MCF 10A (cell line): ENCODE measurements around the gene PTPRZ1. TPM values are rescaled to one million over a fixed set of nuclear protein-coding genes. Genes with fewer than 3 reads are reported as not detected.
A peak's percentile ranks its signal among the peaks of the same experiment; 100 is the strongest.

ENCODE experiments used
- BruUV-seq: library from RNA; stranded (reverse); fragments of 400-500 nt; replicated peaks from 2 replicates; lab custom pipeline; 2021; lab: Mats Ljungman, UMichigan
- CTCF ChIA-PET: fragments of 300-600 bp; sonication (Branson Sonifier 250); formaldehyde crosslinking; extraction: SDS; loops from one replicate; lab custom pipeline; 2021; ENCODE audit warnings: antibody characterized with exemption, inconsistent platforms; lab: Yijun Ruan, JAX
- POLR2A ChIA-PET: fragments of 300-600, 350-650 bp; sonication (Branson Sonifier 250); formaldehyde crosslinking; extraction: SDS; loops from one replicate; lab custom pipeline; 2020; ENCODE audit warnings: antibody characterized with exemption, inconsistent platforms; lab: Yijun Ruan, JAX
- DNase-seq: peaks from one replicate; pipeline ENCODE4 v3.0.0-alpha.2; 2018; ENCODE audit not compliant: unreplicated experiment
- H3K27ac Mint-ChIP-seq: one replicate; pipeline ENCODE4 v1.8.0; 2022; ENCODE audit warnings: mild to moderate bottlenecking, low read depth, mixed read lengths; ENCODE audit not compliant: unreplicated experiment
- H3K27me3 Mint-ChIP-seq: one replicate; pipeline ENCODE4 v1.8.0; 2022; ENCODE audit warnings: mixed read lengths; ENCODE audit not compliant: insufficient read depth, unreplicated experiment
- H3K36me3 Mint-ChIP-seq: one replicate; pipeline ENCODE4 v1.8.0; 2022; ENCODE audit warnings: mild to moderate bottlenecking, moderate library complexity, mixed read lengths; ENCODE audit not compliant: insufficient read depth, unreplicated experiment
- H3K4me1 Mint-ChIP-seq: one replicate; pipeline ENCODE4 v1.8.0; 2022; ENCODE audit warnings: mixed read lengths; ENCODE audit not compliant: insufficient read depth, unreplicated experiment
- H3K4me3 Mint-ChIP-seq: one replicate; pipeline ENCODE4 v1.8.0; 2022; ENCODE audit warnings: mild to moderate bottlenecking, moderate library complexity, mixed read lengths; ENCODE audit not compliant: unreplicated experiment
- H3K9me3 Mint-ChIP-seq: one replicate; pipeline ENCODE4 v1.8.0; 2022; ENCODE audit warnings: mixed read lengths; ENCODE audit not compliant: unreplicated experiment
- intact Hi-C: fragments of 100-400 bp; cut with micrococcal nuclease; formaldehyde crosslinking; loops from 2 replicates; pipeline ENCODE4 v1.14.1; 2022
- total RNA-seq: library from RNA; stranded (reverse); gene quantifications from 2 replicates; pipeline ENCODE4 v1.2.3, GENCODE V29; 2022
- TF ChIP-seq, protein P1 (sequence below): fragments of 200-600 bp; IDR thresholded peaks from one replicate; pipeline ENCODE4 v1.8.0; 2022; ENCODE audit warnings: antibody characterized with exemption, mild to moderate bottlenecking; ENCODE audit not compliant: unreplicated experiment

PTPRZ1 gene
- total RNA-seq, 1 experiment from 2014 or later = 11.1 TPM

DNA sequence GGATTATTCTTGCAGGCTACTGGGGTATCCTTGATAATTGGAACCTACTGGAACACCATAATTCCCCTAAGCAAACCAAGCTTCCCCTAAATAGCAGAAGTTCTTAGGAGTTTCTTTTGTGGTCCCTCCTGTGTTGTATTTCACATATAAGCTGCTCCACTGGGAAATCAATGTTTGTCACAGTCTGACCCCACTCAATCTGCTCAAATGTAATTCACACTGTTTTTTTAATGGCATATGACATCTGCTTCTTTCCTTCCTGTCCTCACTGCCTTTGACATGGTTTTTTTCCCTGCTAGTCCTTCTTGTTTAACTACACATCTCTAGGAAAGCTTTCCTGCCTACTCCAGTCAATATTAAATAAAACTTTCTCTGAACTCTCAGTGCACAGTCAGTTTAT, 1.8 kb upstream of the PTPRZ1 start:
- no peaks in the 10 kb centered on the region for H3K27me3 Mint-ChIP-seq
- H3K9me3 Mint-ChIP-seq = peaks cover 6% of the 10 kb centered on the region
- H3K4me3 Mint-ChIP-seq = no peak overlapping the region
- ChIA-PET POLR2A (interaction anchor here (0.7 kb wide), 1 partner anchor 95 kb away, joined by 3 read pairs; no protein-coding TSS in a partner anchor), CTCF (interaction anchor here (1.0 to 1.8 kb wide), 2 partner anchors 123 to 266 kb away, joined by 4 to 5 read pairs; no protein-coding TSS in a partner anchor)
- intact Hi-C loops = loop anchor here (5.0 kb wide), 3 partner anchors 76 to 121 kb away; no protein-coding TSS in a partner anchor
- no TSS peak for BruUV-seq
- H3K4me1 Mint-ChIP-seq = no peaks in the 10 kb centered on the region
- H3K36me3 Mint-ChIP-seq = peaks cover 5% of the 10 kb centered on the region
- H3K27ac Mint-ChIP-seq = no peak overlapping the region
- TF ChIP-seq, protein P1, sequence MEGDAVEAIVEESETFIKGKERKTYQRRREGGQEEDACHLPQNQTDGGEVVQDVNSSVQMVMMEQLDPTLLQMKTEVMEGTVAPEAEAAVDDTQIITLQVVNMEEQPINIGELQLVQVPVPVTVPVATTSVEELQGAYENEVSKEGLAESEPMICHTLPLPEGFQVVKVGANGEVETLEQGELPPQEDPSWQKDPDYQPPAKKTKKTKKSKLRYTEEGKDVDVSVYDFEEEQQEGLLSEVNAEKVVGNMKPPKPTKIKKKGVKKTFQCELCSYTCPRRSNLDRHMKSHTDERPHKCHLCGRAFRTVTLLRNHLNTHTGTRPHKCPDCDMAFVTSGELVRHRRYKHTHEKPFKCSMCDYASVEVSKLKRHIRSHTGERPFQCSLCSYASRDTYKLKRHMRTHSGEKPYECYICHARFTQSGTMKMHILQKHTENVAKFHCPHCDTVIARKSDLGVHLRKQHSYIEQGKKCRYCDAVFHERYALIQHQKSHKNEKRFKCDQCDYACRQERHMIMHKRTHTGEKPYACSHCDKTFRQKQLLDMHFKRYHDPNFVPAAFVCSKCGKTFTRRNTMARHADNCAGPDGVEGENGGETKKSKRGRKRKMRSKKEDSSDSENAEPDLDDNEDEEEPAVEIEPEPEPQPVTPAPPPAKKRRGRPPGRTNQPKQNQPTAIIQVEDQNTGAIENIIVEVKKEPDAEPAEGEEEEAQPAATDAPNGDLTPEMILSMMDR = no peak
- no peak for DNase-seq

DNA sequence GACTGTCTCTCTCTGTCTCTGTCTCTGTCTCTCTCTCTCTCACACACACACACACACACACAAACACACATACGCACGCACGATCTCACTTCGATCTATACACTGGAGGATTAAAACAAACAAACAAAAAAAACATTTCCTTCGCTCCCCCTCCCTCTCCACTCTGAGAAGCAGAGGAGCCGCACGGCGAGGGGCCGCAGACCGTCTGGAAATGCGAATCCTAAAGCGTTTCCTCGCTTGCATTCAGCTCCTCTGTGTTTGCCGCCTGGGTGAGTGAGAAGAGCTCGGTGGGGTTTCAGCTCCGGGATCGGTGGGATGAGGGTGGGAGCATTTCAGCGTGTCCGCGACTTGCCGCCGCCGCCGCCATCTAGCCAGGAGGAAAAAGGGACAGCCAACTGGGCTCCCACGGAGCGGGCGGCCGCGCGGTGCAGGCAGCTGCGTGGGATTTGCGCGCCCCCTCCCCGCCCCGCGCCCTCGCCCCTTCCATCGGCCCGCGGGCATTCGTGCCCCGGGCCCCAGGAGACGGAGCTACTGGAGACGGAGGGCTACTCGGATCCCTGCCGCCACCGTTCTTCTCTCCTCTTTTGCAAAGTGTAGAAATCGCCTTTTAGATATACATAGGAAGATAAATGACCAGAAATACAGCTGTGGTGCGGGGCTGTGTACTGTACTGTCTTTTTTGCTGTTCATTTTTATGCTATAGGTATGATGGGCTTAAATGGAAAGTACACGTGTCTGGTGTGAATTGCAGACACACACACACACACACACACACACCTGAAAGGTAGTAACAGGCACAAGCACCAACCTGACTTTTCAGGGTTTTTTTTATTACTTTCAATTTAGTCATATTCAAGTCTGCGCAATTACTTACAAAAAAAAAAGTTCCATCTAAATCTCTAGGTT, 581 bp downstream of the PTPRZ1 start:
- H3K4me1 Mint-ChIP-seq = no peaks in the 10 kb centered on the region
- H3K27me3 Mint-ChIP-seq = no peaks in the 10 kb centered on the region
- H3K27ac Mint-ChIP-seq = peak overlapping the region; percentile 74
- CTCF ChIA-PET = interaction anchor here (0.5 to 2.3 kb wide), 22 partner anchors 12 to 1003 kb away, joined by 3 to 20 read pairs (median 3); no protein-coding TSS in a partner anchor
- POLR2A ChIA-PET = interaction anchor here (0.6 to 1.4 kb wide), 14 partner anchors 10 to 195 kb away, joined by 3 to 7 read pairs (median 3); no protein-coding TSS in a partner anchor
- DNase-seq = peak; percentile 23
- H3K36me3 Mint-ChIP-seq = no peaks in the 10 kb centered on the region
- TF ChIP-seq, protein P1 = no peak
- H3K9me3 Mint-ChIP-seq = no peaks in the 10 kb centered on the region
- intact Hi-C loops = loop anchor here (5.0 kb wide), 3 partner anchors 74 to 121 kb away; no protein-coding TSS in a partner anchor
- H3K4me3 Mint-ChIP-seq = peak overlapping the region; percentile 86
- no TSS peak for BruUV-seq

DNA sequence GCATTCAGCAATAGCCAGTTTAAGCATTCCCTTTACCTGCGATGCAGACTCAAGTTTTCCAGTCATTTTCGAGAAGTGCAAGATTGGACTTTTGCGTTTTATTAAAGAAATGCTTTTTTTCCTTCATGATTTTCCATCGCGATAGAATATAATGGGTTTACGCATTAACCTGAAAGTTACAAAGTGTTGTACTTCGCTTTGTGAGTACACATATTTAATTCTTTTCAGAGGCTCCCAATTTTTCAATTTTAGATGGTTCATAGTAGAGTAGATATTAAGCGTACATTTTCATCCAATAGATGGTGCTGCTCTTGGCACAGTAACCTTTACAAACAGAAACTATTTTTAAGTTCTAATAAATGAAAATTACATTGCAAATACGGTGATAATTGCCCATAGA, 1.3 kb downstream of the PTPRZ1 start:
- intact Hi-C loops = loop anchor here (5.0 kb wide), 3 partner anchors 73 to 122 kb away; no protein-coding TSS in a partner anchor
- Mint-ChIP-seq H3K36me3 (no peaks in the 10 kb centered on the region), H3K27me3 (no peaks in the 10 kb centered on the region), H3K4me1 (no peaks in the 10 kb centered on the region), H3K4me3 (peak overlapping the region; percentile 86), H3K9me3 (no peaks in the 10 kb centered on the region), H3K27ac (no peak overlapping the region)
- ChIA-PET CTCF (interaction anchor here (0.6 to 2.3 kb wide), 15 partner anchors 12 to 1002 kb away, joined by 3 to 20 read pairs (median 3); no protein-coding TSS in a partner anchor), POLR2A (interaction anchor here (0.6 to 1.4 kb wide), 9 partner anchors 20 to 120 kb away, joined by 3 to 7 read pairs (median 3); no protein-coding TSS in a partner anchor)
- TF ChIP-seq, protein P1 = no peak
- DNase-seq = no peak
- no TSS peak for BruUV-seq

DNA sequence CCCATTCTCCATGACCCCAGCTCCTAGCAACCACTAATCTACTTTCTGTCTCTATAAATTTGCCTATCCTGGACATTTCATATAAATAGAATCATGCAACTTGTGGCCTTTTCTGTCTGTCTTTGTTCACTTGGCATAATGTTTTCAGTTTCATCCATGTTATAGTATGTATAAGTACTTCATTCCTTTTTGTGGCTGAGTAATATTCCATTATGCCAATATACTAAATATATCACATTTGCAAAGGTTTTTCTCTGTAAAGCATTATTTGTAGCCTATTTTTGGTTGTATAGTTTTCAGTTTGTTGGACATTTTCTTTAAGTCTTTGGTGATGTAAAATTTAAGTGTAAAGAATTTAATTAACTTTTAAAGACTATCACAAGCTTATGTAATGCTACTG, 2.2 kb downstream of the PTPRZ1 start:
- DNase-seq = no peak
- intact Hi-C loops = no loop called here
- TF ChIP-seq, protein P1 = no peak
- Mint-ChIP-seq H3K9me3 (no peaks in the 10 kb centered on the region), H3K4me3 (no peak overlapping the region), H3K4me1 (no peaks in the 10 kb centered on the region), H3K27me3 (no peaks in the 10 kb centered on the region), H3K36me3 (no peaks in the 10 kb centered on the region), H3K27ac (no peak overlapping the region)
- ChIA-PET POLR2A (interaction anchor here (1.0 to 1.7 kb wide), 2 partner anchors 74 to 91 kb away, joined by 4 read pairs; no protein-coding TSS in a partner anchor), CTCF (interaction anchor here (0.5 to 2.3 kb wide), 4 partner anchors 65 to 270 kb away, joined by 3 to 20 read pairs (median 5); no protein-coding TSS in a partner anchor)
- BruUV-seq = no TSS peak
